GM12878 (cell line): ENCODE data around the gene CELF2. TPM values are rescaled to one million over a fixed set of nuclear protein-coding genes. Genes with fewer than 3 reads are reported as not detected.

Source experiments
- ATAC-seq: fragments of 200-7000 bp; cut with Tn5 transposase; 3 replicates; pipeline ENCODE4 v1.9.1; 2020; ENCODE audit warnings: mild to moderate bottlenecking, moderate library complexity
- BruUV-seq: library from RNA; stranded (reverse); fragments of 400-500 nt; replicated peaks from 2 replicates; lab custom pipeline; 2021; lab: Mats Ljungman, UMichigan
- CTCF ChIA-PET: fragments of 300-600 bp; sonication (Branson Sonifier 250); formaldehyde crosslinking; extraction: SDS; loops from one replicate; lab custom pipeline; 2021; ENCODE audit warnings: inconsistent platforms; lab: Yijun Ruan, JAX
- POLR2A ChIA-PET: fragments of 350-600 bp; formaldehyde crosslinking; extraction: SDS; loops from one replicate; lab custom pipeline; 2021; ENCODE audit warnings: inconsistent platforms; lab: Charles Lee
- RAD21 ChIA-PET: fragments of 300-600 bp; sonication (Branson Sonifier 250); formaldehyde crosslinking; loops from one replicate; lab custom pipeline; 2023; ENCODE audit warnings: antibody characterized with exemption; ENCODE audit not compliant: unreplicated experiment; lab: Charles Lee
- SMC1A ChIA-PET: fragments of 300-600 bp; sonication (Branson Sonifier 250); formaldehyde crosslinking; loops from one replicate; lab custom pipeline; 2023; ENCODE audit not compliant: unreplicated experiment, uncharacterized antibody; lab: Charles Lee
- DNase-seq: peaks from one replicate; pipeline ENCODE4 v3.0.0-alpha.2; 2011; ENCODE audit warnings: low read depth, low spot score
- FAIRE-seq: peaks from 3 replicates; lab custom pipeline; 2011; peaks lifted over from hg19 to GRCh38; lab: Jason Lieb, UNC
- H2AFZ ChIP-seq: 2 replicates; pipeline ENCODE4 v1.6.0; 2011; ENCODE audit warnings: low read depth, low read length, control low read depth; ENCODE audit not compliant: control insufficient read depth
- H3K27ac ChIP-seq: 2 replicates; pipeline ENCODE4 v1.5.1; 2011; ENCODE audit warnings: control low read depth; ENCODE audit not compliant: control insufficient read depth, insufficient read depth
- H3K27me3 ChIP-seq, 2 experiments: replicated peaks in 1 of 2; 2 replicates each; pipeline versions ENCODE4 v1.6.0 to v1.6.1; 2011; ENCODE audit warnings: low read length in 1 of 2; ENCODE audit not compliant: control insufficient read depth in 2 of 2, insufficient read depth in 2 of 2
- H3K36me3 ChIP-seq, 2 experiments: 2 replicates each; pipeline ENCODE4 v1.5.1; 2011; ENCODE audit warnings: low read length in 1 of 2; ENCODE audit not compliant: control insufficient read depth in 2 of 2, insufficient read depth in 2 of 2
- H3K4me1 ChIP-seq: 2 replicates; pipeline ENCODE4 v1.6.1; 2011; ENCODE audit warnings: mild to moderate bottlenecking, low read length, moderate library complexity, mixed read lengths; ENCODE audit not compliant: control insufficient read depth, insufficient read depth
- H3K4me2 ChIP-seq: 2 replicates; pipeline ENCODE4 v1.6.0; 2011; ENCODE audit warnings: control low read depth; ENCODE audit not compliant: control insufficient read depth, insufficient read depth
- H3K4me3 ChIP-seq: fragments of 200-600 bp; sonication (generic); 2 replicates; pipeline ENCODE4 v1.5.1; 2016
- H3K79me2 ChIP-seq: 2 replicates; pipeline ENCODE4 v1.6.0; 2011; ENCODE audit warnings: low read length; ENCODE audit not compliant: control insufficient read depth, insufficient read depth
- H3K9ac ChIP-seq: 2 replicates; pipeline ENCODE4 v1.8.0; 2011; ENCODE audit warnings: low read length, control low read depth, mixed read lengths; ENCODE audit not compliant: control insufficient read depth, insufficient read depth
- H3K9me3 ChIP-seq: replicated peaks from 3 replicates; pipeline ENCODE4 v1.5.1; 2011; ENCODE audit warnings: mild to moderate bottlenecking, low read length; ENCODE audit not compliant: control insufficient read depth, insufficient read depth
- H4K20me1 ChIP-seq: 2 replicates; pipeline ENCODE4 v1.6.0; 2011; ENCODE audit not compliant: control insufficient read depth, insufficient read depth
- CEBPB ChIP-seq, 2 experiments: fragments of 150-350 bp in 1 of 2; IDR thresholded peaks; 2 replicates each; pipeline ENCODE4 v1.6.1; 2012 to 2014; ENCODE audit warnings: low read depth in 2 of 2, low read length in 2 of 2, borderline replicate concordance in 1 of 2, inconsistent platforms in 1 of 2
- EP300 ChIP-seq, 2 experiments: fragments of 150-350 bp in 1 of 2; IDR thresholded peaks; 2 replicates each; pipeline ENCODE4 v1.6.1; 2011 to 2012; ENCODE audit warnings: low read depth in 2 of 2, low read length in 2 of 2, borderline replicate concordance in 1 of 2, improper control_type of control experiment in 1 of 2, inconsistent platforms in 1 of 2; ENCODE audit not compliant: control insufficient read depth in 1 of 2
- HSF1 ChIP-seq: fragments of 150-350 bp; IDR thresholded peaks from 2 replicates; pipeline ENCODE4 v1.6.1; 2014; ENCODE audit warnings: mild to moderate bottlenecking, low read depth, low read length
- RAD51 ChIP-seq: fragments of 450-650 bp; IDR thresholded peaks from 2 replicates; pipeline ENCODE4 v1.6.1; 2016; ENCODE audit warnings: moderate library complexity, mild to moderate bottlenecking, inconsistent platforms
- SMC3 ChIP-seq: IDR thresholded peaks from 2 replicates; pipeline ENCODE4 v1.6.1; 2011; ENCODE audit warnings: low read length, improper control_type of control experiment, borderline replicate concordance
- SP1 ChIP-seq: IDR thresholded peaks from one replicate; pipeline ENCODE4 v1.6.1; 2011; ENCODE audit warnings: low read depth, low read length
- USF1 ChIP-seq: IDR thresholded peaks from 2 replicates; pipeline ENCODE4 v1.6.1; 2011; ENCODE audit warnings: borderline replicate concordance, low read depth, mild to moderate bottlenecking, moderate library complexity, mixed read lengths, low read length; ENCODE audit not compliant: insufficient read depth; ENCODE audit errors: extremely low read length
- ZBTB4 ChIP-seq: fragments of 450-650 bp; formaldehyde crosslinking; IDR thresholded peaks from 2 replicates; pipeline ENCODE4 v1.4.0; 2022; ENCODE audit warnings: mild to moderate bottlenecking, moderate library complexity
- WGBS: methylation state at CpG from one replicate; pipeline ENCODE4 v1.1.6; 2016; ENCODE audit warnings: low lambda C conversion rate; ENCODE audit not compliant: insufficient replicate concordance, insufficient coverage; ENCODE audit errors: missing lambda C conversion rate; 5-methylcytosine and 5-hydroxymethylcytosine counted together
- in situ Hi-C: fragments of 300-500 bp; cut with MboI; formaldehyde crosslinking; loops from 9 replicates; pipeline ENCODE4 v1.14.3; 2018; ENCODE audit warnings: mixed read lengths
- intact Hi-C: fragments of 100-400 bp; cut with micrococcal nuclease; formaldehyde crosslinking; loops from one replicate; pipeline ENCODE4 v1.14.2; 2022; ENCODE audit not compliant: unreplicated experiment
- polyA plus RNA-seq, 11 experiments: library from polyadenylated mRNA; depleted of rRNA in 4 of 11; unstranded in 6 of 11; stranded (reverse) in 5 of 11; fragments of >200 nt; fragmentation: Nextera tagmentation in 4 of 11; fragmentation: Illumina TruSeq in 1 of 11; extraction: Ambion mirVana in 4 of 11; extraction: Trizol in 1 of 11; gene quantifications; 1 replicate in 1 of 11; 2 replicates in 10 of 11; pipeline versions ENCODE4 v1.2.1 to v1.2.3, GENCODE V29; 2011 to 2016; ENCODE audit warnings: inconsistent platforms in 2 of 11, missing spikeins in 2 of 11, low read depth in 1 of 11
- total RNA-seq, 4 experiments: library from RNA; depleted of rRNA in 3 of 4; stranded (reverse); fragments of >200 nt in 3 of 4; fragmentation: Illumina TruSeq in 1 of 4; extraction: Trizol in 1 of 4; gene quantifications; 2 replicates each; pipeline versions ENCODE4 v1.2.1 to v1.2.3, GENCODE V29; 2013 to 2021

CELF2 gene
- total and polyA plus RNA-seq, 10 of the 15 experiments (the other 5 are each of a cell fraction or from before 2014, with no cell fraction given), result 20.8 to 129 (median 86.3) TPM

GRCh38 chr10:11111490-11111889 is 93.8 kb downstream of the CELF2 start:
- H3K9me3 ChIP-seq, result peaks cover 3% of the 10 kb centered on the region; the same call in 2 of the 3 replicates
- ChIA-PET RAD21 (interaction anchor here (1.0 to 4.7 kb wide), 3 partner anchors 34 to 159 kb away, joined by 3 to 46 read pairs (median 12); no protein-coding TSS in a partner anchor), CTCF (interaction anchor here (0.6 to 6.1 kb wide), 10 partner anchors 9 to 159 kb away, joined by 3 to 90 read pairs (median 4); no protein-coding TSS in a partner anchor), POLR2A (no interaction called here), SMC1A (interaction anchor here (0.9 to 3.8 kb wide), 6 partner anchors 11 to 159 kb away, joined by 3 to 56 read pairs (median 4); no protein-coding TSS in a partner anchor)
- no peak for TF ChIP-seq EP300 (IDR thresholded peaks at IDR 0.05; ENCODE audit: borderline replicate concordance in 1 of 2, control insufficient read depth in 1 of 2, low read depth in 2 of 2, low read length in 2 of 2)
- no peak for TF ChIP-seq CEBPB (IDR thresholded peaks at IDR 0.05; ENCODE audit: borderline replicate concordance in 1 of 2, low read depth in 2 of 2, low read length in 2 of 2)
- TF ChIP-seq SP1, result no peak
- TF ChIP-seq ZBTB4 (CRISPR knock-in tag), result no peak
- no peak for TF ChIP-seq USF1
- no peak for TF ChIP-seq RAD51
- no peak for TF ChIP-seq SMC3
- no peak for TF ChIP-seq HSF1
- H3K36me3 ChIP-seq, result no peaks in the 10 kb centered on the region
- DNase-seq, result no peak
- 82% methylated on average over 8 of the region's 8 CpGs for WGBS
- H3K4me3 ChIP-seq, result no peak overlapping the region
- ATAC-seq, result no peak
- in situ Hi-C loops (loop anchor here (25.0 kb wide), 1 partner anchor 351 kb away; no protein-coding TSS in a partner anchor), intact Hi-C loops (loop anchor here (5.0 kb wide), 1 partner anchor 361 kb away; no protein-coding TSS in a partner anchor)
- H2AFZ ChIP-seq, result no peak overlapping the region
- H3K27ac ChIP-seq, result no peak overlapping the region
- BruUV-seq, result no TSS peak
- FAIRE-seq, result no peak
- no peaks in the 10 kb centered on the region for H4K20me1 ChIP-seq
- H3K4me2 ChIP-seq, result no peak overlapping the region
- H3K4me1 ChIP-seq, result peaks cover 5% of the 10 kb centered on the region
- no peaks in the 10 kb centered on the region; the same call in 1 of the 2 replicates for H3K79me2 ChIP-seq
- H3K9ac ChIP-seq, result no peak overlapping the region
- no peaks in the 10 kb centered on the region for H3K27me3 ChIP-seq
